ENCODE results near the gene KSR2. TPM values are rescaled to one million over a fixed set of nuclear protein-coding genes. Genes with fewer than 3 reads are reported as not detected.

Gene KSR2
- total RNA-seq, 1 donor from 2014 or later: 0.30 TPM

- Histone ChIP-seq H3F3A (ENCODE audit: low read depth) (no peaks in the 10 kb centered on the region), H3K27ac (no peak overlapping the region), H2AFZ (replicated peaks) (no peak overlapping the region), H3K79me2 (ENCODE audit: low read depth) (no peaks in the 10 kb centered on the region), H3K4me3 (no peak overlapping the region), H3K4me1 (peaks cover 21% of the 10 kb centered on the region), H4K20me1 (ENCODE audit: low read depth) (no peaks in the 10 kb centered on the region), H3K4me2 (no peak overlapping the region), H3K9ac (no peak overlapping the region), H3K9me3 (ENCODE audit: low read depth) (no peaks in the 10 kb centered on the region), H3K36me3 (no peaks in the 10 kb centered on the region), H3K27me3 (no peaks in the 10 kb centered on the region)
- no peaks in the 10 kb centered on the region for H3K9me3 Mint-ChIP-seq
- no peak for TF ChIP-seq EZH2 (IDR thresholded peaks at IDR 0.05)
- TF ChIP-seq, protein P1, sequence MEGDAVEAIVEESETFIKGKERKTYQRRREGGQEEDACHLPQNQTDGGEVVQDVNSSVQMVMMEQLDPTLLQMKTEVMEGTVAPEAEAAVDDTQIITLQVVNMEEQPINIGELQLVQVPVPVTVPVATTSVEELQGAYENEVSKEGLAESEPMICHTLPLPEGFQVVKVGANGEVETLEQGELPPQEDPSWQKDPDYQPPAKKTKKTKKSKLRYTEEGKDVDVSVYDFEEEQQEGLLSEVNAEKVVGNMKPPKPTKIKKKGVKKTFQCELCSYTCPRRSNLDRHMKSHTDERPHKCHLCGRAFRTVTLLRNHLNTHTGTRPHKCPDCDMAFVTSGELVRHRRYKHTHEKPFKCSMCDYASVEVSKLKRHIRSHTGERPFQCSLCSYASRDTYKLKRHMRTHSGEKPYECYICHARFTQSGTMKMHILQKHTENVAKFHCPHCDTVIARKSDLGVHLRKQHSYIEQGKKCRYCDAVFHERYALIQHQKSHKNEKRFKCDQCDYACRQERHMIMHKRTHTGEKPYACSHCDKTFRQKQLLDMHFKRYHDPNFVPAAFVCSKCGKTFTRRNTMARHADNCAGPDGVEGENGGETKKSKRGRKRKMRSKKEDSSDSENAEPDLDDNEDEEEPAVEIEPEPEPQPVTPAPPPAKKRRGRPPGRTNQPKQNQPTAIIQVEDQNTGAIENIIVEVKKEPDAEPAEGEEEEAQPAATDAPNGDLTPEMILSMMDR (IDR thresholded peaks at IDR 0.05): no peak
- TF ChIP-seq EZH2phosphoT487 (IDR thresholded peaks at IDR 0.05): no peak
- no peaks in the 10 kb centered on the region for H3K27me3 Mint-ChIP-seq (ENCODE audit: insufficient read depth, low read depth)
- H3K27ac Mint-ChIP-seq: no peak overlapping the region
- no peak for DNase-seq (ENCODE audit: low spot score)
- no peaks in the 10 kb centered on the region for H3K36me3 Mint-ChIP-seq
- H3K4me1 Mint-ChIP-seq: no peaks in the 10 kb centered on the region
- H3K4me3 Mint-ChIP-seq: no peak overlapping the region
Measured at GRCh38 chr12:117502233-117502632, 466.6 kb downstream of the KSR2 start.

DNA sequence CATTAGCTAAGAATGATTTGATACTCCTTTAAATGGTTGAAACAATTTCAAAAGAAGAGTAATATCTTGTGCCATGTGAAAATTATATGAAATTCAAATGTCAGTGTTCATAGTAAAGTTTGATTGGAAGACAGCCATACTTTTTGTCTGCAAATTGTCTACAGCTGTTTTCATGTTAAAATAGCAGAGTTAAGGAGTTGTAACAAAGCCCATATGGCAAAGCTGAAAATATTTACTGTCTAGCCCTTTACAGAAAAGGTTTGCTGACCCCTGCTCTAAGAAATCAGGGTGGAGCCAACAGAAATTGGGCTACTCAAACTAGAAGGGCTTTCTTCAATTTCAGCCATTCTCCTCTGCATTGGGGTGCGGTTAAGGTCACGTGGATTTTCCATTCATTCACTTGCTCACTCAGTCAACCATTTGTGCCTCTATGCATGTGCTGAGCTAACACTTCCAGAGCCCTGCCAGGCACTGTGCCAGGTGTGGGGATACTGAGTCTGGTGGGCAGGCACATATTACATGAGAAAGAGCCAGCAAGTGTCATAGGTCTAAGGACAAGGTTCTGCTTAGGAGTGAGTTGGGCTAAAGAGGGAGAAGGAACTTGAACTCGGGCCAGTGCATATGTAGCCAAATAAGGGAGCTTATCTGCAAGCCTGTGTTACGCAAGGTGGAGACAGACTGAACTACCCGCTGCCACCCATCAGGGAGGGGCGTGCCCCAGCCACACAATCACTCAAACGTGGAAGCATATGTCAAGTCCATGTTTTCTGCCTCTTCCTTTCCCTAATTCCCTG lies 467.5 kb downstream of the KSR2 start:
- H2AFZ ChIP-seq (replicated peaks): no peak overlapping the region
- peaks cover 2% of the 10 kb centered on the region for H3K4me1 Mint-ChIP-seq
- peaks cover 21% of the 10 kb centered on the region for H3K4me1 ChIP-seq
- H3K27ac ChIP-seq: no peak overlapping the region
- H3K27me3 ChIP-seq: no peaks in the 10 kb centered on the region
- no peaks in the 10 kb centered on the region for H3K9me3 ChIP-seq (ENCODE audit: low read depth)
- DNase-seq (ENCODE audit: low spot score): no peak
- H3F3A ChIP-seq (ENCODE audit: low read depth): no peaks in the 10 kb centered on the region
- H3K9me3 Mint-ChIP-seq: no peaks in the 10 kb centered on the region
- H3K27me3 Mint-ChIP-seq (ENCODE audit: insufficient read depth, low read depth): no peaks in the 10 kb centered on the region
- no peaks in the 10 kb centered on the region for H3K36me3 ChIP-seq
- H4K20me1 ChIP-seq (ENCODE audit: low read depth): no peaks in the 10 kb centered on the region
- H3K36me3 Mint-ChIP-seq: no peaks in the 10 kb centered on the region
- H3K4me2 ChIP-seq: no peak overlapping the region
- no peak overlapping the region for H3K4me3 ChIP-seq
- no peak overlapping the region for H3K4me3 Mint-ChIP-seq
- no peaks in the 10 kb centered on the region for H3K79me2 ChIP-seq (ENCODE audit: low read depth)
- TF ChIP-seq EZH2 (IDR thresholded peaks at IDR 0.05): no peak
- no peak for TF ChIP-seq EZH2phosphoT487 (IDR thresholded peaks at IDR 0.05)
- TF ChIP-seq, protein P1 (IDR thresholded peaks at IDR 0.05): no peak
- H3K9ac ChIP-seq: no peak overlapping the region
- H3K27ac Mint-ChIP-seq: no peak overlapping the region

- Histone ChIP-seq H3K27me3 (no peaks in the 10 kb centered on the region), H3K79me2 (ENCODE audit: low read depth) (no peaks in the 10 kb centered on the region), H3F3A (ENCODE audit: low read depth) (peaks cover 3% of the 10 kb centered on the region), H4K20me1 (ENCODE audit: low read depth) (no peaks in the 10 kb centered on the region), H3K9ac (no peak overlapping the region), H2AFZ (replicated peaks) (no peak overlapping the region), H3K36me3 (no peaks in the 10 kb centered on the region), H3K9me3 (ENCODE audit: low read depth) (no peaks in the 10 kb centered on the region), H3K4me3 (no peak overlapping the region), H3K27ac (no peak overlapping the region), H3K4me2 (no peak overlapping the region), H3K4me1 (peaks cover 28% of the 10 kb centered on the region)
- H3K36me3 Mint-ChIP-seq: no peaks in the 10 kb centered on the region
- no peaks in the 10 kb centered on the region for H3K9me3 Mint-ChIP-seq
- no peak overlapping the region for H3K4me3 Mint-ChIP-seq
- H3K27me3 Mint-ChIP-seq (ENCODE audit: insufficient read depth, low read depth): peaks cover 1% of the 10 kb centered on the region
- no peak for DNase-seq (ENCODE audit: low spot score)
- peaks cover 13% of the 10 kb centered on the region for H3K4me1 Mint-ChIP-seq
- no peak overlapping the region for H3K27ac Mint-ChIP-seq
- TF ChIP-seq, protein P1 (IDR thresholded peaks at IDR 0.05): no peak
- TF ChIP-seq EZH2phosphoT487 (IDR thresholded peaks at IDR 0.05): no peak
- no peak for TF ChIP-seq EZH2 (IDR thresholded peaks at IDR 0.05)
Measured at GRCh38 chr12:117499759-117500485, 468.9 kb downstream of the KSR2 start.
